SU-DHL-6 (cell line): Measurements from ENCODE around the gene ACSL5.

ENCODE experiments used
- H2AFZ ChIP-seq: fragments of 200-600 bp; sonication (generic); 2 replicates; pipeline ENCODE4 v1.6.1; 2014; ENCODE audit warnings: low read depth, mild to moderate bottlenecking, moderate library complexity, mixed read lengths, antibody characterized with exemption, low read length; ENCODE audit not compliant: severe bottlenecking
- H3F3A ChIP-seq: fragments of 200-600 bp; shearing (Covaris generic); 2 replicates; pipeline ENCODE4 v1.6.0; 2016; ENCODE audit warnings: antibody characterized with exemption, mild to moderate bottlenecking; ENCODE audit not compliant: insufficient read depth
- H3K27ac ChIP-seq: fragments of 200-600 bp; sonication (generic); 2 replicates; pipeline ENCODE4 v1.5.1; 2016; ENCODE audit warnings: low read depth, mild to moderate bottlenecking, low read length, moderate library complexity, mixed read lengths
- H3K27me3 ChIP-seq: fragments of 200-600 bp; sonication (generic), shearing (Covaris generic); 2 replicates; pipeline ENCODE4 v1.6.0; 2014; ENCODE audit warnings: mild to moderate bottlenecking, low read length
- H3K36me3 ChIP-seq: fragments of 200-600 bp; sonication (generic); 2 replicates; pipeline ENCODE4 v1.6.1; 2014; ENCODE audit warnings: mild to moderate bottlenecking, low read length, mixed read lengths
- H3K4me2 ChIP-seq: fragments of 300-600, 200-600 bp; shearing (Covaris generic), sonication (generic); 2 replicates; pipeline ENCODE4 v1.6.0; 2014; ENCODE audit warnings: low read length, low read depth, mild to moderate bottlenecking; ENCODE audit not compliant: poor library complexity, severe bottlenecking
- H3K4me3 ChIP-seq: fragments of 200-600 bp; sonication (generic); 2 replicates; pipeline ENCODE4 v1.5.1; 2014; ENCODE audit warnings: antibody characterized with exemption, low read length, mild to moderate bottlenecking, mixed read lengths; ENCODE audit not compliant: insufficient read depth, poor library complexity, severe bottlenecking
- H3K79me2 ChIP-seq: fragments of 200-600 bp; sonication (generic); 2 replicates; pipeline ENCODE4 v1.6.1; 2014; ENCODE audit warnings: mild to moderate bottlenecking, low read length, moderate library complexity; ENCODE audit not compliant: insufficient read depth
- H3K9ac ChIP-seq: fragments of 200-600 bp; sonication (generic); 2 replicates; pipeline ENCODE4 v1.7.0; 2014; ENCODE audit warnings: mild to moderate bottlenecking, low read length
- H3K9me2 ChIP-seq: fragments of 200-600 bp; sonication (generic); replicated peaks from 2 replicates; pipeline ENCODE4 v1.6.1; 2014; ENCODE audit warnings: low read length; ENCODE audit not compliant: insufficient read depth
- H3K9me3 ChIP-seq: fragments of 200-600 bp; sonication (generic); 2 replicates; pipeline ENCODE4 v1.6.1; 2014; ENCODE audit warnings: low read length, mixed read lengths; ENCODE audit not compliant: insufficient read depth
- H4K20me1 ChIP-seq: fragments of 200-600 bp; sonication (generic); 2 replicates; pipeline ENCODE4 v1.6.1; 2014; ENCODE audit warnings: low read depth, mild to moderate bottlenecking, antibody characterized with exemption, low read length, moderate library complexity, mixed read lengths
- CTCF ChIP-seq: fragments of 200-600 bp; sonication (generic); IDR thresholded peaks from one replicate; pipeline ENCODE4 v1.5.1; 2017; ENCODE audit warnings: antibody characterized with exemption, mild to moderate bottlenecking, low read length, moderate library complexity; ENCODE audit not compliant: insufficient read depth, poor library complexity, severe bottlenecking
- EZH2phosphoT487 ChIP-seq: fragments of 200-600 bp; sonication (generic), shearing (Covaris generic); conservative IDR thresholded peaks from 2 replicates; pipeline ENCODE4 v1.6.1; 2018; ENCODE audit warnings: mild to moderate bottlenecking, antibody characterized with exemption, low read length, moderate library complexity, mixed read lengths

The ACSL5 gene

GRCh38 chr10:112360308-112361270 is 13.3 kb upstream of the ACSL5 start:
- no peak overlapping the region for H3K27ac ChIP-seq
- H3K79me2 ChIP-seq = no peaks in the 10 kb centered on the region
- H4K20me1 ChIP-seq = no peaks in the 10 kb centered on the region
- no peaks in the 10 kb centered on the region for H3K9me3 ChIP-seq
- no peak overlapping the region for H2AFZ ChIP-seq
- no peak overlapping the region for H3K4me2 ChIP-seq
- H3K9ac ChIP-seq = no peak overlapping the region
- no peaks in the 10 kb centered on the region for H3K9me2 ChIP-seq
- H3F3A ChIP-seq = no peaks in the 10 kb centered on the region
- TF ChIP-seq CTCF = no peak
- no peak for TF ChIP-seq EZH2phosphoT487
- H3K36me3 ChIP-seq = no peaks in the 10 kb centered on the region
- H3K27me3 ChIP-seq = no peaks in the 10 kb centered on the region
- H3K4me3 ChIP-seq = no peak overlapping the region

- TF ChIP-seq EZH2phosphoT487 (no peak), CTCF (no peak)
- Histone ChIP-seq H3F3A (no peaks in the 10 kb centered on the region), H3K4me2 (no peak overlapping the region), H3K4me3 (no peak overlapping the region), H3K9ac (no peak overlapping the region), H3K9me3 (no peaks in the 10 kb centered on the region), H4K20me1 (no peaks in the 10 kb centered on the region), H3K79me2 (no peaks in the 10 kb centered on the region), H3K36me3 (no peaks in the 10 kb centered on the region), H3K27me3 (no peaks in the 10 kb centered on the region), H3K27ac (no peak overlapping the region), H3K9me2 (no peaks in the 10 kb centered on the region), H2AFZ (no peak overlapping the region)
Measured at GRCh38 chr10:112361951-112362751, 11.8 kb upstream of the ACSL5 start.

- no peak overlapping the region for H3K4me2 ChIP-seq
- H3K9me3 ChIP-seq = no peaks in the 10 kb centered on the region
- no peaks in the 10 kb centered on the region for H3K27me3 ChIP-seq
- H3K79me2 ChIP-seq = no peaks in the 10 kb centered on the region
- H3K36me3 ChIP-seq = no peaks in the 10 kb centered on the region
- no peak overlapping the region for H3K4me3 ChIP-seq
- no peak overlapping the region for H3K9ac ChIP-seq
- H3K27ac ChIP-seq = no peak overlapping the region
- no peak overlapping the region for H2AFZ ChIP-seq
- H3K9me2 ChIP-seq = no peaks in the 10 kb centered on the region
- TF ChIP-seq CTCF = no peak
- TF ChIP-seq EZH2phosphoT487 = no peak
- no peaks in the 10 kb centered on the region for H4K20me1 ChIP-seq
- no peaks in the 10 kb centered on the region for H3F3A ChIP-seq
Measured at GRCh38 chr10:112362833-112363232, 11.1 kb upstream of the ACSL5 start.
